Tibial nerve (tissue), 4 donors: Measurements from ENCODE around the gene TBC1D5.

Source experiments
- EP300 ChIP-seq, 2 donors: sonication (generic); formaldehyde crosslinking; IDR thresholded peaks; one replicate each; pipeline ENCODE4 v1.6.1; 2017; ENCODE audit warnings: antibody characterized with exemption in 2 of 2, mild to moderate bottlenecking in 1 of 2
- POLR2A ChIP-seq, 2 donors: fragments of 450-650 bp; IDR thresholded peaks; one replicate each; pipeline ENCODE4 v1.6.1; 2017; ENCODE audit warnings: antibody characterized with exemption in 2 of 2, mild to moderate bottlenecking in 2 of 2, moderate library complexity in 2 of 2
- TF ChIP-seq, protein P1 (sequence below), 5 experiments: fragments of 200-600 bp in 3 of 5; fragments of 450-650 bp in 2 of 5; sonication (generic) in 3 of 5; IDR thresholded peaks; one replicate each; pipeline ENCODE4 v1.5.1; 2016 to 2019; ENCODE audit warnings: antibody characterized with exemption in 5 of 5, mild to moderate bottlenecking in 3 of 5, moderate library complexity in 2 of 5

DNA sequence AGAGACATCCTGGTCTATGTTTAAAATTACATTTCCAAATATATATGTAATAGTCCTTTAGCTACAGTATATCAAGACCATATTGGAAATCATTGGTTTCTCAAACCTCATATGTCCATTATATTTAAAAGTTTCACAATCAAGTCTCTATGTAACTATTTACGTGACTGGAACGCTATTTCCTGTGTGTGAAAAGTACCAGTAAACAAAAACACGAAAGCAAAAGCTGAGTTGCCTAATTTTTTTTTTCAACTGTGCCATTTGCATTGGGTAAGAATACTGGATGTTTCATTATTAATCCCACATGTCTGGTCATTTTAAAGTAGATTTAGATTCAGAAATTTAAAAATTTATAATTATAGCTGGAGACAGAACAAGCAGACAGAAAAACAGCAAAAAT, 381.4 kb downstream of the TBC1D5 start:
- TF ChIP-seq POLR2A (IDR thresholded peaks at IDR 0.05) (no peak), EP300 (IDR thresholded peaks at IDR 0.05) (no peak)
- TF ChIP-seq, protein P1, sequence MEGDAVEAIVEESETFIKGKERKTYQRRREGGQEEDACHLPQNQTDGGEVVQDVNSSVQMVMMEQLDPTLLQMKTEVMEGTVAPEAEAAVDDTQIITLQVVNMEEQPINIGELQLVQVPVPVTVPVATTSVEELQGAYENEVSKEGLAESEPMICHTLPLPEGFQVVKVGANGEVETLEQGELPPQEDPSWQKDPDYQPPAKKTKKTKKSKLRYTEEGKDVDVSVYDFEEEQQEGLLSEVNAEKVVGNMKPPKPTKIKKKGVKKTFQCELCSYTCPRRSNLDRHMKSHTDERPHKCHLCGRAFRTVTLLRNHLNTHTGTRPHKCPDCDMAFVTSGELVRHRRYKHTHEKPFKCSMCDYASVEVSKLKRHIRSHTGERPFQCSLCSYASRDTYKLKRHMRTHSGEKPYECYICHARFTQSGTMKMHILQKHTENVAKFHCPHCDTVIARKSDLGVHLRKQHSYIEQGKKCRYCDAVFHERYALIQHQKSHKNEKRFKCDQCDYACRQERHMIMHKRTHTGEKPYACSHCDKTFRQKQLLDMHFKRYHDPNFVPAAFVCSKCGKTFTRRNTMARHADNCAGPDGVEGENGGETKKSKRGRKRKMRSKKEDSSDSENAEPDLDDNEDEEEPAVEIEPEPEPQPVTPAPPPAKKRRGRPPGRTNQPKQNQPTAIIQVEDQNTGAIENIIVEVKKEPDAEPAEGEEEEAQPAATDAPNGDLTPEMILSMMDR (IDR thresholded peaks at IDR 0.05): no peak
